Keratinocyte (primary cell): Measurements from ENCODE around the gene TRMT61A. TPM values are rescaled to one million over a fixed set of nuclear protein-coding genes. Genes with fewer than 3 reads are reported as not detected.

Experiments
- DNase-seq: peaks from one replicate; pipeline ENCODE4 v3.0.0-alpha.2; 2011; ENCODE audit warnings: low read depth, missing footprints, low spot score
- FAIRE-seq: peaks from 2 replicates; lab custom pipeline; 2011; peaks lifted over from hg19 to GRCh38; lab: Jason Lieb, UNC
- H2AFZ ChIP-seq: 2 replicates; pipeline ENCODE4 v1.6.0; 2012; ENCODE audit warnings: low read length, control low read depth, inconsistent platforms; ENCODE audit not compliant: control insufficient read depth
- H3K27ac ChIP-seq: 2 replicates; pipeline ENCODE4 v1.5.1; 2011; ENCODE audit warnings: low read length; ENCODE audit not compliant: control insufficient read depth, insufficient read depth
- H3K27me3 ChIP-seq: 3 replicates; pipeline ENCODE4 v1.6.0; 2011; ENCODE audit warnings: low read length; ENCODE audit not compliant: control insufficient read depth, insufficient read depth; ENCODE audit errors: extremely low read depth
- H3K36me3 ChIP-seq, 2 experiments: 2 replicates in 1 of 2; 3 replicates in 1 of 2; pipeline ENCODE4 v1.5.1; 2011; ENCODE audit warnings: low read length in 2 of 2, mild to moderate bottlenecking in 1 of 2; ENCODE audit not compliant: control insufficient read depth in 2 of 2, insufficient read depth in 2 of 2; ENCODE audit errors: extremely low read depth in 1 of 2
- H3K4me1 ChIP-seq: 3 replicates; pipeline ENCODE4 v1.5.1; 2011; ENCODE audit warnings: low read length; ENCODE audit not compliant: control insufficient read depth, insufficient read depth; ENCODE audit errors: extremely low read depth
- H3K4me2 ChIP-seq: 3 replicates; pipeline ENCODE4 v1.6.0; 2011; ENCODE audit warnings: low read depth, low read length; ENCODE audit not compliant: control insufficient read depth, insufficient read depth; ENCODE audit errors: extremely low read depth
- H3K4me3 ChIP-seq, 3 experiments: fragments of 200-600 bp in 1 of 3; sonication (generic) in 1 of 3; 2 replicates in 2 of 3; 3 replicates in 1 of 3; pipeline ENCODE4 v1.5.1; 2011 to 2016; ENCODE audit warnings: low read length in 3 of 3, mild to moderate bottlenecking in 3 of 3, control low read depth in 2 of 3, inconsistent platforms in 1 of 3, low read depth in 1 of 3, mixed read lengths in 1 of 3, mixed run types in 1 of 3, moderate library complexity in 1 of 3; ENCODE audit not compliant: control insufficient read depth in 2 of 3, insufficient read depth in 2 of 3; ENCODE audit errors: extremely low read depth in 1 of 3
- H3K79me2 ChIP-seq: 2 replicates; pipeline ENCODE4 v1.6.0; 2012; ENCODE audit warnings: low read length; ENCODE audit not compliant: control insufficient read depth, insufficient read depth
- H3K9ac ChIP-seq: 3 replicates; pipeline ENCODE4 v1.6.0; 2011; ENCODE audit warnings: low read length; ENCODE audit not compliant: control insufficient read depth, insufficient read depth; ENCODE audit errors: extremely low read depth
- H3K9me1 ChIP-seq: 3 replicates; pipeline ENCODE4 v1.6.0; 2011; ENCODE audit warnings: low read length; ENCODE audit not compliant: control insufficient read depth, insufficient read depth; ENCODE audit errors: extremely low read depth
- H3K9me3 ChIP-seq: 2 replicates; pipeline ENCODE4 v1.5.1; 2012; ENCODE audit warnings: low read depth, low read length; ENCODE audit not compliant: control insufficient read depth
- H4K20me1 ChIP-seq: 3 replicates; pipeline ENCODE4 v1.6.0; 2011; ENCODE audit warnings: low read length; ENCODE audit not compliant: control insufficient read depth, insufficient read depth; ENCODE audit errors: extremely low read depth
- EZH2 ChIP-seq: IDR thresholded peaks from one replicate; pipeline ENCODE4 v1.6.1; 2012; ENCODE audit warnings: inconsistent platforms, mild to moderate bottlenecking, low read length, moderate library complexity
- dilution Hi-C: fragments of 300-500 bp; cut with MboI; formaldehyde crosslinking; loops from one replicate; pipeline ENCODE4 v1.7.0; 2020; ENCODE audit warnings: low sequenced_read_pairs; ENCODE audit not compliant: extremely low pct_ligation_motif_present
- polyA plus RNA-seq, 5 experiments: library from polyadenylated mRNA; depleted of rRNA in 3 of 5; stranded (reverse) in 3 of 5; stranded (forward) in 1 of 5; unstranded in 1 of 5; fragments of >200 nt; gene quantifications; 1 replicate in 1 of 5; 2 replicates in 3 of 5; 3 replicates in 1 of 5; pipeline versions ENCODE4 v1.2.1 to v1.2.3, GENCODE V29; 2011 to 2012; ENCODE audit warnings: missing spikeins in 2 of 5, low read depth in 1 of 5, low replicate concordance in 1 of 5
- TF ChIP-seq, protein P1 (sequence below), 3 experiments: IDR thresholded peaks in 1 of 3; conservative IDR thresholded peaks in 1 of 3; optimal IDR thresholded peaks in 1 of 3; 2 replicates in 2 of 3; 3 replicates in 1 of 3; pipeline versions ENCODE3 to v1.5.1; 2011; ENCODE audit warnings: low read length in 3 of 3, mild to moderate bottlenecking in 3 of 3, moderate library complexity in 2 of 3, control low read depth in 1 of 3, inconsistent platforms in 1 of 3; ENCODE audit not compliant: insufficient read depth in 2 of 3; ENCODE audit errors: extremely low read depth in 1 of 3

The TRMT61A gene
- polyA plus RNA-seq, 1 donor (not counting 4 experiments of a cell fraction or from before 2014, with no cell fraction given) = 4.4 TPM

DNA sequence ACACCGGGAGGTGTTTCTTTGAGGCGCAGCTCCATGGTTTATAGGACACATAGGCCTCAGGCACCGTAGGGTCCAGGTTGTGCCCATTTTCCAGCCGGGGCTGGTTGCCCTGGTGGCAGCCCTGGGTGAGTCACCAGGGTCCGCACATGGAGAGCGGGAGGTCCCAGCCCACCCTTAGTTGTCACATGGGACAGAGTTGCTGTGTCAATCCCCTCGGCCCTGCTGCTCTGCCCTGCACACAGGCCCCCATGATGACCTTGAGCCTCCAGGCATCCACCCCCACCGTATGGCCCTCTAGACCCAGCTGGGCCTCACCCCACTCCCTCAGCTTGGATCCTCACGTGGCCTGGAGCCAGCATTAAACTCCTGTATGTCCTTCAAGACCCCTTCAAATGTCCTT lies 7.7 kb downstream of the TRMT61A start:
- Histone ChIP-seq H3K9me3 (no peaks in the 10 kb centered on the region), H3K4me3 (no peak overlapping the region), H3K4me1 (peaks cover 23% of the 10 kb centered on the region), H3K27ac (no peak overlapping the region), H3K9ac (no peak overlapping the region), H3K27me3 (no peaks in the 10 kb centered on the region), H3K9me1 (no peaks in the 10 kb centered on the region), H2AFZ (no peak overlapping the region), H4K20me1 (no peaks in the 10 kb centered on the region), H3K79me2 (peaks cover 6% of the 10 kb centered on the region), H3K4me2 (no peak overlapping the region), H3K36me3 (peaks cover 4 to 15% of the 10 kb centered on the region in 2 experiments)
- DNase-seq (no peak), FAIRE-seq (no peak)
- TF ChIP-seq, protein P1, sequence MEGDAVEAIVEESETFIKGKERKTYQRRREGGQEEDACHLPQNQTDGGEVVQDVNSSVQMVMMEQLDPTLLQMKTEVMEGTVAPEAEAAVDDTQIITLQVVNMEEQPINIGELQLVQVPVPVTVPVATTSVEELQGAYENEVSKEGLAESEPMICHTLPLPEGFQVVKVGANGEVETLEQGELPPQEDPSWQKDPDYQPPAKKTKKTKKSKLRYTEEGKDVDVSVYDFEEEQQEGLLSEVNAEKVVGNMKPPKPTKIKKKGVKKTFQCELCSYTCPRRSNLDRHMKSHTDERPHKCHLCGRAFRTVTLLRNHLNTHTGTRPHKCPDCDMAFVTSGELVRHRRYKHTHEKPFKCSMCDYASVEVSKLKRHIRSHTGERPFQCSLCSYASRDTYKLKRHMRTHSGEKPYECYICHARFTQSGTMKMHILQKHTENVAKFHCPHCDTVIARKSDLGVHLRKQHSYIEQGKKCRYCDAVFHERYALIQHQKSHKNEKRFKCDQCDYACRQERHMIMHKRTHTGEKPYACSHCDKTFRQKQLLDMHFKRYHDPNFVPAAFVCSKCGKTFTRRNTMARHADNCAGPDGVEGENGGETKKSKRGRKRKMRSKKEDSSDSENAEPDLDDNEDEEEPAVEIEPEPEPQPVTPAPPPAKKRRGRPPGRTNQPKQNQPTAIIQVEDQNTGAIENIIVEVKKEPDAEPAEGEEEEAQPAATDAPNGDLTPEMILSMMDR (optimal IDR thresholded peaks at IDR 0.05 in 1 of 3, IDR thresholded peaks at IDR 0.05 in 1 of 3, conservative IDR thresholded peaks at IDR 0.05 in 1 of 3; ENCODE audit: extremely low read depth in 1 of 3, insufficient read depth in 2 of 3, low read length in 3 of 3) = no peak
- TF ChIP-seq EZH2 = no peak
- dilution Hi-C loops = no loop called here

- dilution Hi-C loops = no loop called here
- Histone ChIP-seq H3K9me1 (no peaks in the 10 kb centered on the region), H3K4me2 (no peak overlapping the region), H4K20me1 (no peaks in the 10 kb centered on the region), H3K79me2 (peaks cover under 1% of the 10 kb centered on the region), H3K4me3 (no peak overlapping the region), H3K27ac (no peak overlapping the region), H3K36me3 (peaks cover 0 to 13% of the 10 kb centered on the region in 2 experiments), H2AFZ (no peak overlapping the region), H3K27me3 (no peaks in the 10 kb centered on the region), H3K9ac (no peak overlapping the region), H3K9me3 (no peaks in the 10 kb centered on the region), H3K4me1 (peaks cover 29% of the 10 kb centered on the region)
- TF ChIP-seq, protein P1 (optimal IDR thresholded peaks at IDR 0.05 in 1 of 3, IDR thresholded peaks at IDR 0.05 in 1 of 3, conservative IDR thresholded peaks at IDR 0.05 in 1 of 3; ENCODE audit: extremely low read depth in 1 of 3, insufficient read depth in 2 of 3, low read length in 3 of 3) = no peak
- TF ChIP-seq EZH2 = no peak
- FAIRE-seq = no peak
- no peak for DNase-seq
Measured at GRCh38 chr14:103537175-103537990, 8.4 kb downstream of the TRMT61A start.
